Spleen (tissue), 11 donors: ENCODE results near the gene GABRG2. TPM values are rescaled to one million over a fixed set of nuclear protein-coding genes. Genes with fewer than 3 reads are reported as not detected.
"Not testable (repeated sequence)": the region's sequence is repeated elsewhere in the genome, so short reads cannot be mapped to it uniquely, and the experiment has no call there.

Experiments used
- DNase-seq: peaks from one replicate; pipeline ENCODE4 v3.0.0-alpha.2; 2020
- H3K27ac ChIP-seq, 8 donors: fragments of 200-600 bp; sonication (generic) in 7 of 8; 1 replicate in 4 of 8; 2 replicates in 4 of 8; pipeline versions ENCODE4 v1.5.0 to v1.8.0; 2016 to 2021; ENCODE audit warnings: inconsistent platforms in 4 of 8, mild to moderate bottlenecking in 4 of 8, moderate library complexity in 1 of 8
- H3K27me3 ChIP-seq, 7 donors: fragments of 200-600 bp; sonication (generic) in 6 of 7; replicated peaks in 1 of 7; 1 replicate in 4 of 7; 2 replicates in 3 of 7; pipeline versions ENCODE4 v1.5.0 to v1.8.0; 2016 to 2021; ENCODE audit warnings: inconsistent platforms in 3 of 7, mild to moderate bottlenecking in 1 of 7
- H3K36me3 ChIP-seq, 6 donors: fragments of 200-600 bp; sonication (generic) in 5 of 6; 1 replicate in 4 of 6; 2 replicates in 2 of 6; pipeline versions ENCODE4 v1.5.0 to v1.8.0; 2016 to 2021; ENCODE audit warnings: inconsistent platforms in 2 of 6
- H3K4me1 ChIP-seq, 6 donors: fragments of 200-600 bp; sonication (generic) in 5 of 6; 1 replicate in 3 of 6; 2 replicates in 3 of 6; pipeline versions ENCODE4 v1.5.0 to v1.8.0; 2016 to 2021; ENCODE audit warnings: inconsistent platforms in 3 of 6
- H3K4me3 ChIP-seq, 8 donors: fragments of 200-600 bp; sonication (generic) in 7 of 8; 1 replicate in 4 of 8; 2 replicates in 4 of 8; pipeline versions ENCODE4 v1.5.0 to v1.8.0; 2016 to 2021; ENCODE audit warnings: inconsistent platforms in 4 of 8, mild to moderate bottlenecking in 4 of 8, moderate library complexity in 2 of 8
- H3K9me3 ChIP-seq, 8 donors: fragments of 200-600 bp; sonication (generic) in 7 of 8; 1 replicate in 4 of 8; 2 replicates in 4 of 8; pipeline versions ENCODE4 v1.5.0 to v1.8.0; 2016 to 2021; ENCODE audit warnings: inconsistent platforms in 4 of 8
- CTCF ChIP-seq, 11 experiments: fragments of 200-600 bp in 7 of 11; fragments of 450-650 bp in 4 of 11; sonication (generic) in 4 of 11; IDR thresholded peaks in 8 of 11; conservative IDR thresholded peaks in 3 of 11; 1 replicate in 7 of 11; 2 replicates in 4 of 11; pipeline versions ENCODE4 v1.4.0 to v1.8.0; 2016 to 2021; ENCODE audit warnings: antibody characterized with exemption in 11 of 11, inconsistent platforms in 4 of 11, mild to moderate bottlenecking in 1 of 11
- POLR2A ChIP-seq, 3 donors: fragments of 450-650 bp; IDR thresholded peaks; one replicate each; pipeline ENCODE4 v1.5.1; 2017; ENCODE audit warnings: antibody characterized with exemption in 3 of 3, mild to moderate bottlenecking in 1 of 3
- POLR2AphosphoS5 ChIP-seq, 3 donors: sonication (generic); formaldehyde crosslinking; IDR thresholded peaks; one replicate each; pipeline ENCODE4 v1.5.1; 2017; ENCODE audit warnings: antibody characterized with exemption in 3 of 3
- WGBS, 5 donors: extraction: QIAGEN DNeasy Blood & Tissue Kit in 3 of 5; methylation state at CpG; one replicate each; pipeline versions ENCODE4 v1.1.5 to v1.1.7; 2013 to 2018; 5-methylcytosine and 5-hydroxymethylcytosine counted together
- intact Hi-C: fragments of 100-400 bp; cut with DNase I; formaldehyde crosslinking; loops from one replicate; pipeline ENCODE4 v1.15.0; 2023; ENCODE audit warnings: low total_unique reads
- polyA plus RNA-seq, 3 donors: library from polyadenylated mRNA; stranded (reverse); fragments of 200-250 nt; gene quantifications; one replicate each; pipeline ENCODE4 v1.2.1, GENCODE V29; 2013
- total RNA-seq, 7 donors: library from RNA; depleted of rRNA in 3 of 7; stranded (reverse); fragments of >200 nt in 3 of 7; fragmentation: NEBNext Ultra II Directional in 4 of 7; extraction: Animal tissue kit (Norgen Biotek cat#: 25700) in 4 of 7; gene quantifications; one replicate each; pipeline versions ENCODE4 v1.1.0 to v1.2.1, GENCODE V29; 2016 to 2021
- donor health status: healthy with polysubstance abuse.
- donor health status: DM: no; HTN: no; CAD: no; lungs with moderate emphysema.
- donor health status: DM: no; HTN: no; CAD: no.
- donor health status: Bipolar disorder and iron deficiency.
- donor health status: healthy.
- donor health status: DM: no; HTN: no; CAD: no.
- donor health status: DM: yes; HTN: yes; CAD: no.

The GABRG2 gene
- total and polyA plus RNA-seq, 10 donors, result 1.4 to 1.5 TPM; not detected in 8

DNA sequence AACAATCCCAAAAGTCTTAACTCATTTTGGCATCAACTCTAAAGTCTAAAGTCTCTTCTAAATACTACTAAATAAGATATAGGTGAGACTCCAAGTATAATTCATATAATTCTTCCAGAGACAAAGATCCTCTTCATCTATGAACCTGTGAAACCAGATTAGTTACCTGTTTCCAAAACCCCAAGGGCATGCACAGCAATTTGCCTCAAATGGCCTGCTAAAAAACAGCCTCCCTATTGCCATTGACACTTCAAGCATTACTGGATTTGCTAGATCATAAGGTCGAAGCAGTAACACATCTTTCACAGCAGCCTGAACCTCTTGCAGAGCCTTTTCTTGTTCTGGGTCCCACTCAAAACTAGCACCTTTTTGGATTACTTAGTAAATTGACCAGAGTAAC is 20.3 kb upstream of the GABRG2 start:
- H3K27me3 ChIP-seq, result no peaks in the 10 kb centered on the region
- WGBS, 5 donors, result 39 to 67% (median 58%) methylated on average over 1 of the region's 1 CpG
- TF ChIP-seq POLR2A (IDR thresholded peaks at IDR 0.05) (no peak), CTCF (IDR thresholded peaks at IDR 0.05 in 8 of 11, conservative IDR thresholded peaks at IDR 0.05 in 3 of 11) (no peak), POLR2AphosphoS5 (IDR thresholded peaks at IDR 0.05) (no peak)
- no peaks in the 10 kb centered on the region for H3K36me3 ChIP-seq
- intact Hi-C loops, result no loop called here
- H3K4me3 ChIP-seq, result no peak overlapping the region
- no peaks in the 10 kb centered on the region for H3K4me1 ChIP-seq
- no peak overlapping the region for H3K27ac ChIP-seq
- H3K9me3 ChIP-seq, result peaks cover 0 to 2% (median 0%) of the 10 kb centered on the region in 8 donors
- DNase-seq, result no peak

DNA sequence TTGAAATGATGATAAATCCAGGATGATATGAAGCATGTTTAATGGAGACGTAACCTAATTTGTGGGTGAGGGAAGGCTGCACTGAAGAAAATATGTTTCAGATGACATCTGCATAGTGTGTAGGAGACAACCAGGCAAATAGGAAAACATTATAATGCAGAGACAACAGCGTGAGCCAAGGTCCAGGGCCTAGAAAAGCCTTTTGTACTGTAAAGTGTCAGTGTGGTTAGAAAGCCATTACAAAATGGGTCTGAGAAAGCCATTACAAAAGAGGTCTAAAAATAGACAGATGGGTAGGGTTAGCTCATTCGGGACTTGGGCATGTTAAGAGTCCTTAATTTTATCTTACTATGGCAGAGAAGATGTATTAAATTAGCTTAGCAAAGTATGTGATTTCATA is 14.9 kb upstream of the GABRG2 start:
- Histone ChIP-seq H3K27ac (no peak overlapping the region), H3K9me3 (peaks cover 0 to 9% (median 0%) of the 10 kb centered on the region in 8 donors), H3K36me3 (no peaks in the 10 kb centered on the region), H3K27me3 (no peaks in the 10 kb centered on the region), H3K4me1 (no peaks in the 10 kb centered on the region), H3K4me3 (no peak overlapping the region)
- 60 to 70% (median 68%) methylated on average over 3 of the region's 3 CpGs for WGBS, 5 donors
- intact Hi-C loops, result no loop called here
- DNase-seq, result no peak
- TF ChIP-seq POLR2A (IDR thresholded peaks at IDR 0.05) (no peak), CTCF (IDR thresholded peaks at IDR 0.05 in 8 of 11, conservative IDR thresholded peaks at IDR 0.05 in 3 of 11) (no peak), POLR2AphosphoS5 (IDR thresholded peaks at IDR 0.05) (no peak)

GRCh38 chr5:162055095-162055494 is 12.5 kb upstream of the GABRG2 start:
- intact Hi-C loops, H3K27me3 ChIP-seq, H3K4me1 ChIP-seq, H3K36me3 ChIP-seq, H3K27ac ChIP-seq, H3K9me3 ChIP-seq, DNase-seq, H3K4me3 ChIP-seq: not testable (repeated sequence)
- WGBS, 5 donors, result 74 to 86% (median 84%) methylated on average over 4 of the region's 4 CpGs

DNA sequence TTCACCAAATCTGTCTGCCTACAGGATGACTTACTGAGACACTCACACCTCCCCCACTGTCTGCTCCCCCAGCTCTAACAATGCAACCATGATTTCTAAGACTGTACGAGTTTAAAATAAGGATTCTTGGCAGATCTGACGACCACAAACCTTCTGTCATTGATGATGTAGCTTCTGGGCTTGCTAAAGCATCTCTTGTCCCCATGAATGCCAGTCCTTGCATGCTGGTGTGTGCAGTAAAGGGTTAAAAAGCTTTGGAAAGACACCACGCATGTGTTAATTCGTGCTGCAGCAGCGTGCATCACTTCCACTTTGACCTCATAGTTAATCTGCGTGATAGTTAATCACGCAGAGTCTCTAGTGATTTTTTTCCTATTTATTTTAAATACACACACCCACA is 411 bp upstream of the GABRG2 start:
- DNase-seq, result no peak
- no peak for TF ChIP-seq POLR2AphosphoS5 (IDR thresholded peaks at IDR 0.05)
- TF ChIP-seq POLR2A (IDR thresholded peaks at IDR 0.05), result no peak
- Histone ChIP-seq H3K36me3 (no peaks in the 10 kb centered on the region), H3K4me1 (no peaks in the 10 kb centered on the region), H3K27ac (no peak overlapping the region), H3K4me3 (no peak overlapping the region), H3K9me3 (peaks cover 0 to 5% (median 0%) of the 10 kb centered on the region in 8 donors), H3K27me3 (peaks cover 0 to 23% (median 0%) of the 10 kb centered on the region in 7 donors)
- 5 to 8% (median 7%) methylated on average over 7 of the region's 7 CpGs for WGBS, 5 donors
- intact Hi-C loops, result no loop called here

DNA sequence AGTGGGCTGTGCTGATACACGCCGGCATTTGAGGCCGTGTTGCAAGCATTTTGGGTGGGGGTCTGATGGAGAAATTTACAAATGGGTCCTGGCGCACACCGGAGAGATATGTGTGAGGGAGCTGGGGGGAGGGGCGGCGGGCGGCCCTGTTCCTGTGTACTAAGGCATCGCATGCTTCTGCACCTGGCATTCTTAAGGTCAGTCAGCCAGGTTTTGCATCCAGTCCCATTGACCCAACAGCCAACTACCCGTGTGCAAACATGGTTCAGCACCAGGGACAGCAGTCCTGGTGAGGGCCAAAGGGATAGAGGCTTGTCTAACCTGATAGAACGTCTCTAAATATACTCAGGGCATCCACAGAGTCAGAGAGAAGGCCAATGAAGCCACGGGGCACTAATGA is 839 bp downstream of the GABRG2 start:
- Histone ChIP-seq H3K27ac (no peak overlapping the region), H3K9me3 (peaks cover 0 to 5% (median 0%) of the 10 kb centered on the region in 8 donors), H3K36me3 (no peaks in the 10 kb centered on the region), H3K4me3 (no peak overlapping the region), H3K4me1 (no peaks in the 10 kb centered on the region), H3K27me3 (peaks cover 0 to 23% (median 0%) of the 10 kb centered on the region in 7 donors)
- intact Hi-C loops, result no loop called here
- 9 to 22% (median 12%) methylated on average over 12 of the region's 12 CpGs for WGBS, 5 donors
- TF ChIP-seq POLR2A (IDR thresholded peaks at IDR 0.05), result no peak
- no peak for TF ChIP-seq POLR2AphosphoS5 (IDR thresholded peaks at IDR 0.05)
- no peak for TF ChIP-seq CTCF (IDR thresholded peaks at IDR 0.05 in 8 of 11, conservative IDR thresholded peaks at IDR 0.05 in 3 of 11)
- no peak for DNase-seq
